Endodermal cell (in vitro differentiated cells): Measurements from ENCODE around the gene TNS2. TPM values are rescaled to one million over a fixed set of nuclear protein-coding genes. Genes with fewer than 3 reads are reported as not detected.

ENCODE experiments used
- DNase-seq: peaks from one replicate; pipeline ENCODE4 v3.0.0-alpha.2; 2017
- H3K27ac ChIP-seq: 2 replicates; pipeline ENCODE4 v1.5.1; 2013; ENCODE audit warnings: mild to moderate bottlenecking, low read depth, low read length, moderate library complexity
- H3K27me3 ChIP-seq: 2 replicates; pipeline ENCODE4 v1.6.1; 2013; ENCODE audit warnings: mild to moderate bottlenecking, low read length, moderate library complexity; ENCODE audit not compliant: insufficient read depth, control insufficient read depth, poor library complexity, severe bottlenecking
- H3K36me3 ChIP-seq: 2 replicates; pipeline ENCODE4 v1.7.0; 2013; ENCODE audit warnings: mild to moderate bottlenecking, low read length, moderate library complexity; ENCODE audit not compliant: control insufficient read depth, insufficient read depth
- H3K4me1 ChIP-seq: one replicate; pipeline ENCODE4 v1.7.0; 2013; ENCODE audit warnings: low read length; ENCODE audit not compliant: control insufficient read depth, insufficient read depth
- H3K4me3 ChIP-seq: 2 replicates; pipeline ENCODE4 v1.5.1; 2013; ENCODE audit warnings: mild to moderate bottlenecking, low read length, moderate library complexity
- H3K9ac ChIP-seq: 2 replicates; pipeline ENCODE4 v1.6.1; 2013; ENCODE audit warnings: mild to moderate bottlenecking, low read length, moderate library complexity; ENCODE audit not compliant: poor library complexity, severe bottlenecking; ENCODE audit errors: extremely low read depth
- H3K9me3 ChIP-seq: 2 replicates; pipeline ENCODE4 v1.6.1; 2013; ENCODE audit warnings: mild to moderate bottlenecking, low read length, moderate library complexity; ENCODE audit not compliant: control insufficient read depth
- H3K27ac Mint-ChIP-seq: 2 replicates; pipeline ENCODE4 v1.8.0; 2020; ENCODE audit warnings: mixed read lengths
- H3K27me3 Mint-ChIP-seq: 2 replicates; pipeline ENCODE4 v1.8.0; 2021; ENCODE audit warnings: mild to moderate bottlenecking, mixed read lengths; ENCODE audit not compliant: insufficient read depth
- H3K36me3 Mint-ChIP-seq: 2 replicates; pipeline ENCODE4 v1.8.0; 2020; ENCODE audit warnings: low read depth, mixed read lengths
- H3K4me1 Mint-ChIP-seq: 2 replicates; pipeline ENCODE4 v1.8.0; 2020; ENCODE audit warnings: mixed read lengths
- H3K4me3 Mint-ChIP-seq: 2 replicates; pipeline ENCODE4 v1.8.0; 2020; ENCODE audit warnings: mild to moderate bottlenecking, moderate library complexity, mixed read lengths
- H3K9me3 Mint-ChIP-seq: 2 replicates; pipeline ENCODE4 v1.8.0; 2020; ENCODE audit warnings: mild to moderate bottlenecking, mixed read lengths
- CTCF ChIP-seq: fragments of 200-600 bp; sonication (generic); conservative IDR thresholded peaks from 2 replicates; pipeline ENCODE4 v1.5.0; 2021; ENCODE audit warnings: antibody characterized with exemption, mild to moderate bottlenecking
- WGBS, 2 experiments: methylation state at CpG; one replicate each; pipeline versions ENCODE4 v1.1.5 to v1.1.7; 2013; ENCODE audit warnings: missing lambda C conversion rate in 2 of 2, mixed read lengths in 1 of 2; ENCODE audit not compliant: insufficient coverage in 1 of 2, insufficient read length in 1 of 2; 5-methylcytosine and 5-hydroxymethylcytosine counted together
- total RNA-seq, 2 donors: library from RNA; stranded (reverse); fragmentation: NEBNext Ultra II Directional in 1 of 2; extraction: Animal tissue kit (Norgen Biotek cat#: 25700) in 1 of 2; gene quantifications; 2 replicates in 1 of 2; 3 replicates in 1 of 2; pipeline ENCODE4 v1.2.1, GENCODE V29; 2021

The TNS2 gene
- total RNA-seq, 2 donors from 2014 or later, result 10.2 to 12.6 TPM

- H3K27ac Mint-ChIP-seq, result no peak overlapping the region
- TF ChIP-seq CTCF, result no peak
- DNase-seq, result peak; percentile 28
- peaks cover 27% of the 10 kb centered on the region for H3K4me1 ChIP-seq
- WGBS, 2 experiments, result 84 to 92% methylated on average over 6 to 7 of the region's 7 CpGs
- no peak overlapping the region for H3K4me3 Mint-ChIP-seq
- H3K4me1 Mint-ChIP-seq, result peaks cover 55% of the 10 kb centered on the region
- no peaks in the 10 kb centered on the region for H3K9me3 Mint-ChIP-seq
- H3K27me3 Mint-ChIP-seq, result peaks cover 31% of the 10 kb centered on the region
- no peaks in the 10 kb centered on the region for H3K36me3 Mint-ChIP-seq
- no peaks in the 10 kb centered on the region for H3K9me3 ChIP-seq
- H3K27ac ChIP-seq, result no peak overlapping the region
- H3K9ac ChIP-seq, result no peak overlapping the region
- peaks cover 26% of the 10 kb centered on the region for H3K27me3 ChIP-seq
- H3K36me3 ChIP-seq, result no peaks in the 10 kb centered on the region
- no peak overlapping the region for H3K4me3 ChIP-seq
Observed at GRCh38 chr12:53101266-53101665, 51.4 kb downstream of the TNS2 start.

DNA sequence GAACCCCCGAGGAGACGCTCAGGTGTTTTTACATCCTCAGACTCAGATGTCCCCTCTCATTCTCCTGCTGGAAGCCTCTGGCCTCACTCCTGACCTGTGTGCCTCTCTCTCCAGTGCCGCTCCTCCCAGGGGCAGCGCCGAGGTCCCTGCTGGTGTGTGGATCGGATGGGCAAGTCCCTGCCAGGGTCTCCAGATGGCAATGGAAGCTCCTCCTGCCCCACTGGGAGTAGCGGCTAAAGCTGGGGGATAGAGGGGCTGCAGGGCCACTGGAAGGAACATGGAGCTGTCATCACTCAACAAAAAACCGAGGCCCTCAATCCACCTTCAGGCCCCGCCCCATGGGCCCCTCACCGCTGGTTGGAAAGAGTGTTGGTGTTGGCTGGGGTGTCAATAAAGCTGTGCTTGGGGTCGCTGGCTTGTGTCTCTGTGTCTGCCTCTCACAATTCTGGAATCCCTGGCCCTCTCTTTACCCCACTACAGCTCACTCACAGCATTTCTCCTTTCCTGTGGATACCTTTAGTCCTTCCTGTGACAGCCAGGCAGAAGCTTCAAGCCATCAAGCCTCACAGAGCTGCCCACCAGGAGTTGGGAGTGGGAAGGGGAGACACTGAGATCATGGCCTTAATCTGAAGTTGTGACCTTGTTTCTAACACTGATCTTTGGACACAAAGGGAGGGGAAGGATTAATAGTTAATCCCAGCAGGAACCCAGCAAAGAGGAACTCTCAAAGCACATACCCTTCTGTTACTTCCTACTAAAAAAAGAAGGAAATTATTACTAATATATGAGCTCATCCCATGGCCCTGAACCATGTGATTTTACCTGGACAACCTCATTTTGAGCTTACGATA lies 52.3 kb downstream of the TNS2 start:
- 85 to 92% methylated on average over 6 to 11 of the region's 12 CpGs for WGBS, 2 experiments
- DNase-seq, result peak; percentile 48
- no peak overlapping the region for H3K27ac Mint-ChIP-seq
- no peak overlapping the region for H3K9ac ChIP-seq
- peaks cover 23% of the 10 kb centered on the region for H3K4me1 ChIP-seq
- H3K36me3 Mint-ChIP-seq, result no peaks in the 10 kb centered on the region
- H3K4me1 Mint-ChIP-seq, result peaks cover 50% of the 10 kb centered on the region
- H3K9me3 Mint-ChIP-seq, result no peaks in the 10 kb centered on the region
- no peaks in the 10 kb centered on the region for H3K9me3 ChIP-seq
- H3K4me3 ChIP-seq, result no peak overlapping the region
- no peak overlapping the region for H3K4me3 Mint-ChIP-seq
- H3K27me3 Mint-ChIP-seq, result peaks cover 22% of the 10 kb centered on the region
- TF ChIP-seq CTCF, result no peak
- no peaks in the 10 kb centered on the region for H3K36me3 ChIP-seq
- no peak overlapping the region for H3K27ac ChIP-seq
- peaks cover 17% of the 10 kb centered on the region for H3K27me3 ChIP-seq

- H3K9ac ChIP-seq, result no peak within 1 kb of the TSS
- peaks cover 17% of the 10 kb centered on the region for H3K27me3 Mint-ChIP-seq
- H3K4me1 Mint-ChIP-seq, result peaks cover 49% of the 10 kb centered on the region
- H3K27ac ChIP-seq, result no peak within 1 kb of the TSS
- H3K36me3 Mint-ChIP-seq, result no peaks in the 10 kb centered on the region
- H3K4me1 ChIP-seq, result peaks cover 23% of the 10 kb centered on the region
- H3K27me3 ChIP-seq, result peaks cover 9% of the 10 kb centered on the region
- H3K9me3 Mint-ChIP-seq, result no peaks in the 10 kb centered on the region
- peak; percentile 62 for DNase-seq
- 86 to 88% methylated on average over 8 to 23 of the region's 23 CpGs for WGBS, 2 experiments
- TF ChIP-seq CTCF, result no peak
- peaks cover 3% of the 10 kb centered on the region for H3K9me3 ChIP-seq
- no peaks in the 10 kb centered on the region for H3K36me3 ChIP-seq
- H3K27ac Mint-ChIP-seq, result peak within 1 kb of the TSS; percentile 55
- H3K4me3 Mint-ChIP-seq, result no peak within 1 kb of the TSS
- H3K4me3 ChIP-seq, result no peak within 1 kb of the TSS
Observed at GRCh38 chr12:53102883-53103807, 53.3 kb downstream of the TNS2 start, which contains the start of gene SOAT2. TSS of gene SOAT2 (plus strand) at chr12:53103486. CDS start at chr12:53103578, 92 bp downstream.
